Small intestine (tissue), 7 donors: ENCODE results near the gene PSMD3. TPM values are rescaled to one million over a fixed set of nuclear protein-coding genes. Genes with fewer than 3 reads are reported as not detected.
A peak's percentile ranks its signal among the peaks of the same experiment; 100 is the strongest.

Experiments used
- DNase-seq, 2 donors: peaks; one replicate each; pipeline versions ENCODE4 v3.0.0 to v3.0.0-alpha.2; 2013
- FAIRE-seq: peaks from 2 replicates; lab custom pipeline; 2012; peaks lifted over from hg19 to GRCh38; lab: Jason Lieb, UNC
- H3K27ac ChIP-seq, 3 donors: one replicate each; pipeline ENCODE4 v1.5.1; 2013; ENCODE audit warnings: low read length in 2 of 3, mild to moderate bottlenecking in 2 of 3, control low read depth in 1 of 3, inconsistent platforms in 1 of 3, low read depth in 1 of 3, moderate library complexity in 1 of 3
- H3K27me3 ChIP-seq, 3 donors: one replicate each; pipeline ENCODE4 v1.6.1; 2013; ENCODE audit warnings: low read length in 3 of 3, inconsistent platforms in 1 of 3; ENCODE audit not compliant: control insufficient read depth in 3 of 3, insufficient read depth in 3 of 3
- H3K36me3 ChIP-seq, 3 donors: one replicate each; pipeline ENCODE4 v1.6.1; 2013; ENCODE audit warnings: low read length in 3 of 3, inconsistent platforms in 1 of 3, low read depth in 1 of 3, mild to moderate bottlenecking in 1 of 3, moderate library complexity in 1 of 3; ENCODE audit not compliant: control insufficient read depth in 3 of 3, insufficient read depth in 2 of 3
- H3K4me1 ChIP-seq, 3 donors: one replicate each; pipeline ENCODE4 v1.6.1; 2013; ENCODE audit warnings: low read length in 2 of 3, inconsistent platforms in 1 of 3, low read depth in 1 of 3, mild to moderate bottlenecking in 1 of 3, moderate library complexity in 1 of 3; ENCODE audit not compliant: control insufficient read depth in 3 of 3, insufficient read depth in 2 of 3
- H3K4me3 ChIP-seq, 3 donors: one replicate each; pipeline ENCODE4 v1.5.1; 2013; ENCODE audit warnings: low read length in 3 of 3, control low read depth in 1 of 3, inconsistent platforms in 1 of 3, low read depth in 1 of 3, mild to moderate bottlenecking in 1 of 3, moderate library complexity in 1 of 3
- H3K9me3 ChIP-seq, 2 donors: one replicate each; pipeline ENCODE4 v1.6.1; 2013; ENCODE audit warnings: low read depth in 1 of 2, low read length in 1 of 2; ENCODE audit not compliant: control insufficient read depth in 2 of 2, insufficient read depth in 1 of 2
- WGBS, 3 donors: extraction: QIAGEN DNeasy Blood & Tissue Kit; methylation state at CpG; one replicate each; pipeline ENCODE4 v1.1.7; 2013; 5-methylcytosine and 5-hydroxymethylcytosine counted together
- polyA plus RNA-seq, 4 donors: library from polyadenylated mRNA; stranded (reverse) in 3 of 4; unstranded in 1 of 4; fragments of 200-250 nt in 3 of 4; fragments of 120-200 nt in 1 of 4; gene quantifications; one replicate each; pipeline versions ENCODE4 v1.2.1 to v1.2.3, GENCODE V29; 2013
- donor health status: healthy with polysubstance abuse.
- donor health status: control.
- donor health status: control.
- donor health status: Bipolar disorder and iron deficiency.
- donor health status: healthy.

PSMD3 gene
- polyA plus RNA-seq, 4 donors: 43.6 to 93.6 (median 62.3) TPM

- Histone ChIP-seq H3K4me3 (no peak overlapping the region), H3K27me3 (no peaks in the 10 kb centered on the region), H3K27ac (peak overlapping the region in 1 of 3 donors; percentile 26), H3K9me3 (no peaks in the 10 kb centered on the region), H3K4me1 (peaks cover 0 to 16% (median 0%) of the 10 kb centered on the region in 3 donors), H3K36me3 (peaks cover 6 to 56% (median 20%) of the 10 kb centered on the region in 3 donors)
- DNase-seq: no peak
- 56 to 59% (median 58%) methylated on average over 15 of the region's 15 CpGs for WGBS, 3 donors
- FAIRE-seq: no peak
Measured at GRCh38 chr17:40017422-40018080, 36.9 kb downstream of the PSMD3 start.

- DNase-seq: no peak
- Histone ChIP-seq H3K9me3 (no peaks in the 10 kb centered on the region), H3K27ac (peak overlapping the region in 1 of 3 donors; percentile 32), H3K27me3 (no peaks in the 10 kb centered on the region), H3K4me3 (no peak overlapping the region), H3K36me3 (peaks cover 10 to 65% (median 22%) of the 10 kb centered on the region in 3 donors), H3K4me1 (peaks cover 0 to 20% (median 0%) of the 10 kb centered on the region in 3 donors)
- no peak for FAIRE-seq
- WGBS, 3 donors: 52 to 65% (median 62%) methylated on average over 12 to 15 of the region's 15 CpGs
Measured at GRCh38 chr17:40018211-40019121, 37.9 kb downstream of the PSMD3 start.

GRCh38 chr17:40019140-40019991, 38.8 kb downstream of the PSMD3 start:
- WGBS, 3 donors: 84 to 92% (median 89%) methylated on average over 24 of the region's 24 CpGs

GRCh38 chr17:40020146-40020545, 39.5 kb downstream of the PSMD3 start:
- 92 to 93% (median 92%) methylated on average over 13 of the region's 13 CpGs for WGBS, 3 donors
- H3K9me3 ChIP-seq: no peaks in the 10 kb centered on the region
- no peak overlapping the region for H3K27ac ChIP-seq
- no peaks in the 10 kb centered on the region for H3K27me3 ChIP-seq
- DNase-seq (no peak), FAIRE-seq (no peak)
- H3K4me1 ChIP-seq: peaks cover 0 to 12% (median 0%) of the 10 kb centered on the region in 3 donors
- H3K36me3 ChIP-seq: peaks cover 12 to 80% (median 22%) of the 10 kb centered on the region in 3 donors
- H3K4me3 ChIP-seq: no peak overlapping the region

More at GRCh38 chr17:40019140-40019991, 38.8 kb downstream of the PSMD3 start:
- Histone ChIP-seq H3K27ac (peak overlapping the region in 1 of 3 donors; percentile 32), H3K27me3 (no peaks in the 10 kb centered on the region), H3K36me3 (peaks cover 12 to 74% (median 22%) of the 10 kb centered on the region in 3 donors), H3K9me3 (no peaks in the 10 kb centered on the region), H3K4me3 (no peak overlapping the region), H3K4me1 (peaks cover 0 to 20% (median 0%) of the 10 kb centered on the region in 3 donors)
- no peak for DNase-seq
- no peak for FAIRE-seq

- DNase-seq (no peak), FAIRE-seq (no peak)
- Histone ChIP-seq H3K4me1 (peaks cover 0 to 7% (median 0%) of the 10 kb centered on the region in 3 donors), H3K9me3 (no peaks in the 10 kb centered on the region), H3K27me3 (no peaks in the 10 kb centered on the region), H3K36me3 (peaks cover 15 to 93% (median 30%) of the 10 kb centered on the region in 3 donors), H3K4me3 (no peak overlapping the region), H3K27ac (peak overlapping the region in 1 of 3 donors; percentile 4)
- WGBS, 3 donors: 84 to 92% (median 86%) methylated on average over 9 of the region's 9 CpGs
Measured at GRCh38 chr17:40021451-40021971, 40.9 kb downstream of the PSMD3 start.

GRCh38 chr17:40022497-40022896, 41.9 kb downstream of the PSMD3 start:
- FAIRE-seq (no peak), DNase-seq (no peak)
- H3K4me1 ChIP-seq: peaks cover 0 to 11% (median 0%) of the 10 kb centered on the region in 3 donors
- H3K9me3 ChIP-seq: no peaks in the 10 kb centered on the region
- H3K27me3 ChIP-seq: no peaks in the 10 kb centered on the region
- peaks cover 15 to 97% (median 30%) of the 10 kb centered on the region in 3 donors for H3K36me3 ChIP-seq
- no peak overlapping the region for H3K27ac ChIP-seq
- WGBS, 3 donors: 95 to 97% (median 96%) methylated on average over 9 of the region's 9 CpGs
- no peak overlapping the region for H3K4me3 ChIP-seq

- no peak for FAIRE-seq
- peaks cover 15 to 95% (median 30%) of the 10 kb centered on the region in 3 donors for H3K36me3 ChIP-seq
- H3K27me3 ChIP-seq: no peaks in the 10 kb centered on the region
- no peaks in the 10 kb centered on the region for H3K9me3 ChIP-seq
- no peak for DNase-seq
- 87 to 91% (median 89%) methylated on average over 19 of the region's 19 CpGs for WGBS, 3 donors
- peaks cover 0 to 11% (median 0%) of the 10 kb centered on the region in 3 donors for H3K4me1 ChIP-seq
- H3K4me3 ChIP-seq: no peak overlapping the region
- H3K27ac ChIP-seq: no peak overlapping the region
Measured at GRCh38 chr17:40022961-40023541, 42.4 kb downstream of the PSMD3 start.
